Measurements from ENCODE around the gene FARS2.

FARS2 gene

GRCh38 chr6:5302220-5302946, 41.1 kb downstream of the FARS2 start:
- TF ChIP-seq, protein P1, sequence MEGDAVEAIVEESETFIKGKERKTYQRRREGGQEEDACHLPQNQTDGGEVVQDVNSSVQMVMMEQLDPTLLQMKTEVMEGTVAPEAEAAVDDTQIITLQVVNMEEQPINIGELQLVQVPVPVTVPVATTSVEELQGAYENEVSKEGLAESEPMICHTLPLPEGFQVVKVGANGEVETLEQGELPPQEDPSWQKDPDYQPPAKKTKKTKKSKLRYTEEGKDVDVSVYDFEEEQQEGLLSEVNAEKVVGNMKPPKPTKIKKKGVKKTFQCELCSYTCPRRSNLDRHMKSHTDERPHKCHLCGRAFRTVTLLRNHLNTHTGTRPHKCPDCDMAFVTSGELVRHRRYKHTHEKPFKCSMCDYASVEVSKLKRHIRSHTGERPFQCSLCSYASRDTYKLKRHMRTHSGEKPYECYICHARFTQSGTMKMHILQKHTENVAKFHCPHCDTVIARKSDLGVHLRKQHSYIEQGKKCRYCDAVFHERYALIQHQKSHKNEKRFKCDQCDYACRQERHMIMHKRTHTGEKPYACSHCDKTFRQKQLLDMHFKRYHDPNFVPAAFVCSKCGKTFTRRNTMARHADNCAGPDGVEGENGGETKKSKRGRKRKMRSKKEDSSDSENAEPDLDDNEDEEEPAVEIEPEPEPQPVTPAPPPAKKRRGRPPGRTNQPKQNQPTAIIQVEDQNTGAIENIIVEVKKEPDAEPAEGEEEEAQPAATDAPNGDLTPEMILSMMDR (conservative IDR thresholded peaks at IDR 0.05; ENCODE audit: low read depth, low read length) = no peak
- peak; percentile 41 for DNase-seq (ENCODE audit: low read depth)
- H3K4me3 ChIP-seq (ENCODE audit: low read depth, low read length) = no peak overlapping the region

GRCh38 chr6:5302995-5303622, 41.8 kb downstream of the FARS2 start:
- H3K4me3 ChIP-seq (ENCODE audit: low read depth, low read length) = no peak overlapping the region
- TF ChIP-seq, protein P1 (conservative IDR thresholded peaks at IDR 0.05; ENCODE audit: low read depth, low read length) = peak; percentile 75
- DNase-seq (ENCODE audit: low read depth) = peak; percentile 61

- H3K4me3 ChIP-seq (ENCODE audit: low read depth, low read length) = no peak overlapping the region
- TF ChIP-seq, protein P1 (conservative IDR thresholded peaks at IDR 0.05; ENCODE audit: low read depth, low read length) = no peak
- no peak for DNase-seq (ENCODE audit: low read depth)
Measured at GRCh38 chr6:5303682-5304081, 42.4 kb downstream of the FARS2 start.

DNA sequence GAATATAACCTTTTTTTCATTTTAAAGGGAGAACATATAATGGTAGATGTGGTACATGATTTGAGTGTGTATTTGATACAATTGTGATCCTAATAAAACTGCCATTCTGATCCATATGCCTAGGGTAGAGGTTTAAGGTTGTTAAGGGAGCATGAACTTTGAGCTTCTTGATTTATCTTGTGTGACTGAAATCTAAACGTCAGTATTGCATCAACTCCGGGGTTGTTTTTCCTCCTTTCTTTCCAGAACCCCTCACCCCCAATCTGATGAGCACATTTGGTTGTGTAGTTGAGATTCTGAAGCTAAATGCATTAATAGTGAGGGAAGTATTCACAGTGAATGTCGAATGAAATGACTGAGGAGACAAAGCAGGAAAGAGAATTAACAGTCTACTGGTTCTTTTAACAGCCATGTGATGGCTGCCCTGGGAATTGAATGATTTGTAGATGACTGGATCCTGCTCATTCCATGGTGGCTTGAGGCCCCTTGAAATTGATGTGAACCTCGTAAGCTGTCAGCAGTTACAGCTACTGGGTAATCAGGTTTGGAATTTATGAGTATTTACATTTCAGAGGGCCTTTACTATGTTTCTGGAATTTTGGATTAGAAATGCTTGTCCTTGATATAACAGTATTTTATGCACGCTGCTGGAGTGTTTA, 44.8 kb downstream of the FARS2 start:
- DNase-seq (ENCODE audit: low read depth) = no peak
- TF ChIP-seq, protein P1 (conservative IDR thresholded peaks at IDR 0.05; ENCODE audit: low read depth, low read length) = no peak
- no peak overlapping the region for H3K4me3 ChIP-seq (ENCODE audit: low read depth, low read length)

GRCh38 chr6:5307058-5307457, 45.7 kb downstream of the FARS2 start:
- no peak overlapping the region for H3K4me3 ChIP-seq (ENCODE audit: low read depth, low read length)
- TF ChIP-seq, protein P1 (conservative IDR thresholded peaks at IDR 0.05; ENCODE audit: low read depth, low read length) = no peak
- DNase-seq (ENCODE audit: low read depth) = no peak

DNA sequence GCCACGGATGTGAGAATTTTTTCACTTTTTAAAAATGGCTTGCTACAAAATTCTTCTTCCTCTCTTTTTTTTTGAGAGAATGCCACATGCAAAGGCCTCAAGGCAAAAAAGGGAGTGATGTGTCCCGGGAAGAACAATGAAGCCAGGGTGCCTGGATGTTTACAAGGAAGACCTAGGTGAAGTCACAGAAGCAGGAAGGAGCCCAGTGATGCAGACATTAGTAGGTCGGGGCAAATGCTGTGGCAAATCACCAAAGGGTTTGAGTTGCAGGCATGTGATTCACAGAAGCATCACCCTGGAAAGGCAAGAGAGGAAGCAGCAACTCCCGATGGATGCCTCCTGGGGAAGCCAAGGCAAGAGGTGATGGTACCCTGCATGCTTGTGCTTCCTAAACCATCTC, 46.8 kb downstream of the FARS2 start:
- H3K4me3 ChIP-seq (ENCODE audit: low read depth, low read length) = no peak overlapping the region
- TF ChIP-seq, protein P1 (conservative IDR thresholded peaks at IDR 0.05; ENCODE audit: low read depth, low read length) = no peak
- DNase-seq (ENCODE audit: low read depth) = no peak
